OCI-LY1 (cell line): ENCODE measurements around the gene CCDC186.

ENCODE experiments used
- EZH2 ChIP-seq: fragments of 200-600 bp; sonication (generic), shearing (Covaris generic); IDR thresholded peaks from 2 replicates; pipeline ENCODE4 v1.8.0; 2017; ENCODE audit warnings: borderline replicate concordance, mixed run types, mild to moderate bottlenecking, antibody characterized with exemption, low read length, moderate library complexity, mixed read lengths
- TF ChIP-seq, protein P1 (sequence below): fragments of 200-600 bp; sonication (generic), shearing (Covaris generic); IDR thresholded peaks from 2 replicates; pipeline ENCODE4 v1.5.1; 2017; ENCODE audit warnings: mild to moderate bottlenecking, antibody characterized with exemption, low read length, moderate library complexity, mixed read lengths

DNA sequence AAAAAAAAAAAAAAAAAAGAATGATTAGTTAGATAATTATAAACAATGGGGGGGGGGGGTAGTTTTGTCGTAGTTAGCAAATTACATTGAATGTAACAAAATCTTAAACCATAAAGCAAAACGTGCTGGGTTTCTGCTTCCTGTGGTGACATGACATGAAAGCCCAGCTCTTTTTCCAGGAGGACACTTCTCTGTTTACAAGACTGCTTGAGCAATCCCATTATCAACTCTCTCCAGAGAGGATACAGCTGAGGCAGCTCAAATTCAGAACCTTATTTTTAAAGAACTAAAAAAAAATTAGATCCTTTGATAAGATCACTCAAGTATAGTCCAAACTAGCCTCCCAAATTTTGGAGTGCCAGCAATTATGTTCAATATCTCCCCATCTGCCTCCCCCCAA lies 71.7 kb downstream of the CCDC186 start:
- TF ChIP-seq, protein P1, sequence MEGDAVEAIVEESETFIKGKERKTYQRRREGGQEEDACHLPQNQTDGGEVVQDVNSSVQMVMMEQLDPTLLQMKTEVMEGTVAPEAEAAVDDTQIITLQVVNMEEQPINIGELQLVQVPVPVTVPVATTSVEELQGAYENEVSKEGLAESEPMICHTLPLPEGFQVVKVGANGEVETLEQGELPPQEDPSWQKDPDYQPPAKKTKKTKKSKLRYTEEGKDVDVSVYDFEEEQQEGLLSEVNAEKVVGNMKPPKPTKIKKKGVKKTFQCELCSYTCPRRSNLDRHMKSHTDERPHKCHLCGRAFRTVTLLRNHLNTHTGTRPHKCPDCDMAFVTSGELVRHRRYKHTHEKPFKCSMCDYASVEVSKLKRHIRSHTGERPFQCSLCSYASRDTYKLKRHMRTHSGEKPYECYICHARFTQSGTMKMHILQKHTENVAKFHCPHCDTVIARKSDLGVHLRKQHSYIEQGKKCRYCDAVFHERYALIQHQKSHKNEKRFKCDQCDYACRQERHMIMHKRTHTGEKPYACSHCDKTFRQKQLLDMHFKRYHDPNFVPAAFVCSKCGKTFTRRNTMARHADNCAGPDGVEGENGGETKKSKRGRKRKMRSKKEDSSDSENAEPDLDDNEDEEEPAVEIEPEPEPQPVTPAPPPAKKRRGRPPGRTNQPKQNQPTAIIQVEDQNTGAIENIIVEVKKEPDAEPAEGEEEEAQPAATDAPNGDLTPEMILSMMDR: no peak
- TF ChIP-seq EZH2: no peak
